DND-41 (cell line): Measurements from ENCODE around the gene CSNK2A1.
"Not testable (repeated sequence)": the region's sequence is repeated elsewhere in the genome, so short reads cannot be mapped to it uniquely, and the experiment has no call there.

Experiments used
- ATAC-seq: fragments of 200-7000 bp; cut with Tn5 transposase; 3 replicates; pipeline ENCODE4 v1.9.1; 2021; ENCODE audit warnings: low read depth; ENCODE audit not compliant: insufficient read depth
- DNase-seq: peaks from one replicate; pipeline ENCODE4 v3.0.0-alpha.2; 2020
- H2AFZ ChIP-seq: 2 replicates; pipeline ENCODE4 v1.6.0; 2012; ENCODE audit warnings: low read depth, low read length
- H3K27ac ChIP-seq: 2 replicates; pipeline ENCODE4 v1.5.1; 2012; ENCODE audit warnings: low read length, inconsistent platforms
- H3K27me3 ChIP-seq: fragments of 200-600 bp; sonication (generic); 2 replicates; pipeline ENCODE4 v1.6.0; 2012; ENCODE audit warnings: low read length, mild to moderate bottlenecking, inconsistent platforms; ENCODE audit not compliant: insufficient read depth, poor library complexity
- H3K36me3 ChIP-seq: 2 replicates; pipeline ENCODE4 v1.5.1; 2012; ENCODE audit warnings: low read length, inconsistent platforms; ENCODE audit not compliant: insufficient read depth
- H3K4me1 ChIP-seq: 2 replicates; pipeline ENCODE4 v1.5.1; 2012; ENCODE audit warnings: mild to moderate bottlenecking, low read length; ENCODE audit not compliant: insufficient read depth
- H3K4me2 ChIP-seq: 2 replicates; pipeline ENCODE4 v1.6.0; 2012; ENCODE audit warnings: mild to moderate bottlenecking, moderate library complexity, low read length, inconsistent platforms; ENCODE audit not compliant: insufficient read depth
- H3K4me3 ChIP-seq, 2 experiments: fragments of 200-600 bp in 1 of 2; shearing (Covaris generic) in 1 of 2; 2 replicates each; pipeline ENCODE4 v1.5.1; 2012 to 2016; ENCODE audit warnings: inconsistent platforms in 2 of 2, low read length in 2 of 2, mild to moderate bottlenecking in 2 of 2, low read depth in 1 of 2, moderate library complexity in 1 of 2
- H3K79me2 ChIP-seq: 2 replicates; pipeline ENCODE4 v1.6.0; 2012; ENCODE audit warnings: low read length, inconsistent platforms; ENCODE audit not compliant: insufficient read depth
- H3K9ac ChIP-seq: 2 replicates; pipeline ENCODE4 v1.6.0; 2012; ENCODE audit warnings: low read depth, mild to moderate bottlenecking, inconsistent platforms, low read length, moderate library complexity
- H3K9me3 ChIP-seq: 2 replicates; pipeline ENCODE4 v1.5.1; 2012; ENCODE audit warnings: low read length, moderate library complexity, mild to moderate bottlenecking, inconsistent platforms; ENCODE audit not compliant: insufficient read depth, severe bottlenecking
- H4K20me1 ChIP-seq: 2 replicates; pipeline ENCODE4 v1.6.0; 2012; ENCODE audit warnings: low read length; ENCODE audit not compliant: insufficient read depth
- CTCF ChIP-seq: IDR thresholded peaks from 2 replicates; pipeline ENCODE4 v1.5.1; 2012; ENCODE audit warnings: borderline replicate concordance, low read length, moderate library complexity, mild to moderate bottlenecking; ENCODE audit not compliant: poor library complexity, severe bottlenecking; ENCODE audit errors: extremely low read depth
- EZH2 ChIP-seq: IDR thresholded peaks from 3 replicates; pipeline ENCODE4 v1.6.1; 2012; ENCODE audit warnings: borderline replicate concordance, low read depth, mild to moderate bottlenecking, moderate library complexity, low read length, inconsistent platforms; ENCODE audit not compliant: severe bottlenecking

CSNK2A1 gene

GRCh38 chr20:515696-516095 lies 27.9 kb downstream of the CSNK2A1 start:
- H3K4me1 ChIP-seq, result no peaks in the 10 kb centered on the region
- peaks cover 80% of the 10 kb centered on the region for H4K20me1 ChIP-seq
- ATAC-seq, result no peak
- H3K36me3 ChIP-seq, result peaks cover 31% of the 10 kb centered on the region; the same call in 1 of the 2 replicates
- no peak overlapping the region for H3K27ac ChIP-seq
- peaks cover 98% of the 10 kb centered on the region for H3K79me2 ChIP-seq
- no peak overlapping the region for H2AFZ ChIP-seq
- TF ChIP-seq EZH2, result no peak
- TF ChIP-seq CTCF, result no peak
- no peak overlapping the region for H3K4me3 ChIP-seq
- H3K4me2 ChIP-seq, result no peak overlapping the region
- H3K9ac ChIP-seq, result no peak overlapping the region
- no peak for DNase-seq
- no peaks in the 10 kb centered on the region for H3K27me3 ChIP-seq
- peaks cover 6% of the 10 kb centered on the region for H3K9me3 ChIP-seq

- Histone ChIP-seq H3K79me2 (peaks cover 99% of the 10 kb centered on the region), H3K4me3 (no peak overlapping the region), H3K36me3 (peaks cover 36% of the 10 kb centered on the region), H3K4me1 (no peaks in the 10 kb centered on the region), H3K9ac (no peak overlapping the region), H4K20me1 (peaks cover 92% of the 10 kb centered on the region), H3K27ac (no peak overlapping the region), H3K27me3 (no peaks in the 10 kb centered on the region), H2AFZ (no peak overlapping the region), H3K9me3 (no peaks in the 10 kb centered on the region), H3K4me2 (no peak overlapping the region)
- DNase-seq (no peak), ATAC-seq (no peak)
- TF ChIP-seq EZH2 (no peak), CTCF (no peak)
Measured at GRCh38 chr20:513429-513828, 30.2 kb downstream of the CSNK2A1 start.

- Histone ChIP-seq H3K36me3 (peaks cover 56% of the 10 kb centered on the region), H3K79me2 (peaks cover 94% of the 10 kb centered on the region), H4K20me1 (peaks cover 87% of the 10 kb centered on the region)
- H2AFZ ChIP-seq, H3K9me3 ChIP-seq, H3K9ac ChIP-seq, H3K4me2 ChIP-seq, H3K4me3 ChIP-seq, H3K27ac ChIP-seq, DNase-seq, H3K4me1 ChIP-seq, H3K27me3 ChIP-seq, ATAC-seq: not testable (repeated sequence)
Measured at GRCh38 chr20:510328-511057, 33.1 kb downstream of the CSNK2A1 start.

- H4K20me1 ChIP-seq, result peaks cover 66% of the 10 kb centered on the region
Measured at GRCh38 chr20:508364-508787, 35.2 kb downstream of the CSNK2A1 start.

More at GRCh38 chr20:508364-508787, 35.2 kb downstream of the CSNK2A1 start:
- not testable (repeated sequence) for H3K4me1 ChIP-seq, H3K9ac ChIP-seq, H3K27me3 ChIP-seq, H3K27ac ChIP-seq, H3K9me3 ChIP-seq, H3K4me3 ChIP-seq, H3K4me2 ChIP-seq, H2AFZ ChIP-seq, DNase-seq, ATAC-seq
- Histone ChIP-seq H3K36me3 (peaks cover 59% of the 10 kb centered on the region), H3K79me2 (peaks cover 75% of the 10 kb centered on the region)
